PC-3 (cell line): ENCODE data around the gene SEMA3F.

ENCODE experiments used
- CTCF ChIP-seq: fragments of 300-600 bp; sonication (generic); conservative IDR thresholded peaks from 2 replicates; pipeline ENCODE4 v1.5.1; 2017; ENCODE audit warnings: antibody characterized with exemption, low read depth, mild to moderate bottlenecking, low read length
- EZH2 ChIP-seq: fragments of 300-600 bp; sonication (generic); IDR thresholded peaks from one replicate; pipeline ENCODE4 v1.6.1; 2017; ENCODE audit warnings: antibody characterized with exemption, mild to moderate bottlenecking, low read length; ENCODE audit not compliant: unreplicated experiment
- EZH2phosphoT487 ChIP-seq: fragments of 300-600 bp; sonication (generic); IDR thresholded peaks from 2 replicates; pipeline ENCODE4 v1.6.1; 2018; ENCODE audit warnings: mild to moderate bottlenecking, antibody characterized with exemption, low read length, borderline replicate concordance

GRCh38 chr3:50126287-50127211, 28.6 kb upstream of the SEMA3F start:
- TF ChIP-seq CTCF: no peak
- TF ChIP-seq EZH2phosphoT487: no peak
- no peak for TF ChIP-seq EZH2
